HG03103 (cell line): ENCODE measurements around the gene EXD3.
"Not testable (repeated sequence)": the region's sequence is repeated elsewhere in the genome, so short reads cannot be mapped to it uniquely, and the experiment has no call there.

Source experiments
- ATAC-seq: cut with Tn5 transposase; IDR thresholded peaks from one replicate; pipeline ENCODE4 v1.9.1; 2021; ENCODE audit warnings: low read depth; ENCODE audit not compliant: unreplicated experiment

Gene EXD3

DNA sequence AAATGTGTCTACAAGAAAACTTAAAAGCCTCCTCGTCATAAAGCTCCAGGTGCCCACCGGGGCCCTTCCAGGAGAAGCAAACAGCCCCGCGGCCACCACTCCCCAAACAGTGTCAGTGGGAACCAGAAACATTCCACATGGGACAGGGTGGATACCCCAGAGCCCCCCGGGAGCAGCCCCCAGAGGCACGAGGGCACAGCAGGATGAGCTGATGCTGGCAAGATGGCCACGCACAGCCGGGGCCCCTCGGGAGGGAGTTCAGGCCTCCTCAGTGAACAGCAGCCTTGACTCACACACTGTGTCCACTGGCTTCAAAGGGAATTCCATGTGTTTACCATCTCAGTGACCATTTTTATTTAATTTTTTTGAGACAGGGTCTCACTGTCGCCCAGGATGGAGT lies 10.5 kb downstream of the EXD3 start:
- no peak for ATAC-seq

DNA sequence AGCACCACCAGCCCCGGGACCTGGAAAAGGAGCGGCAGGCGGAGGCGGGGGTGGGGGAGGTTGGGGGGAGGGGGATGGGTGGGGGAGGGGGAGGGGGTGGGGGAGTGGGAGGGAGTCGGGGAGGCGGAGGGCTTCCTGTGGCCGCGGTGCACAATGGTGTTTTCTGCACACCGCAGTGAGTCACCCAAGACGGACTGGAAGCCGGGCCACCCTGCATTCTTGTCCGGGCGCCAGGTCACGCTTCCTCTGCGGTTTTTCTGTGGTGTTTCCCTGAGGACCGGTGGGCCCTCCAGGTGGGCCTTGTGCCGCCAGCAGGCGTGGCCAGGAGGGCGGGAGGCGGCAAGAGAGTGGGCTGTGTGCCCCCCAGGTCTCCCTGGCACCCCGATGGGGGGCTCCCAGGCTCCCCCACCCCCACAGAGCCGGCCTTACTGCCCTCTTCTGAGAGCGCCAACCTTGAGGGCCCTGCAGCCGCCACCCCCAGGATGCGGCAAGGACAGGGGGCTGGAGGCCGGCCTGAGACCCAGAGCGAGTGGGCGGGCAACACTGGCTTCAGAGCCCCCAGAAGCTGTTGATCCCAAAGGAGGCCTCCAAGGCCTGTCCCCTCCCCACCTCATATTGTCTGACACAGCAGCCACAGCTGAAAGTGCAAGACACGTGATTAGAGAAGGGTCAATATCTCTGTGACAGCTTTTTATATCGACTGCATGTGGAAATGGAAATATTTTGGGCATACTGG lies 11.1 kb downstream of the EXD3 start:
- ATAC-seq, result no peak

DNA sequence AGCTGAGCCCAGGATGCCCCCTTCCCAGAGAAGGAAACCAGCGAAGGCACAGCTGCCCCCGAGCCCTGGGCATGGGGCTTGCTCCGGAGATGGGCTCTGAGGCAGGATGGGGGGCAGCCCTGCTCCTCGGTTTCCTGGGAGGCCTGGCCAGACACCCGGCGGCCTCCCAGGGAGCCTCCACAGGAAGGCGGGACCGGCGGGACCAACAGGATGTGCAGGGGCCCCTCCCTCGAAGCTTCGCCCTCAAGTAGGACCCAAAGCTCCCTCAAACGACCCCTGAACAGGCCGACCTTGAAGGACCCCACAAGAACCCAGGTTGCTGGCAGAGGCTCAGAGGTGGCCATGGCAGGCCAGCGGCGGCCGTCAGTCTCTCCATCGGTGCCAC lies 11.7 kb downstream of the EXD3 start:
- ATAC-seq, result no peak

DNA sequence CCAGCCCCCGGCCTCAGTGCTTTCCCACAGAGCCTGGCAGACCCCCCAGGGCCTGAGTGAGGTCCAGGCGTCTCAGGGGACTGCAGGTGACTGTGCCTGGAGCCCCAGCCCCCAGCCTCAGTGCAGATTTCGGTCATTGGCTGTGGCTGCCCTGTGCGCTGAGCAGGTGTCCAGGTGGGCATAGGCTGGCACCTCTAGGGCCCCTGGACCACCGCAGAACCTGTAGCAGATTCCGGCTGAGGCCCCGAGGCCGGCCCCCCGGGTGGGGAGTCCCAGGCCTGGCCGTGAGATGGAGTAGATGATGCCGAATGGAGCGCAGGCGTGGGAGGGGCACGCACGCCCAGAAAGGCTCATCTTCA lies 12.1 kb downstream of the EXD3 start:
- ATAC-seq, result no peak

DNA sequence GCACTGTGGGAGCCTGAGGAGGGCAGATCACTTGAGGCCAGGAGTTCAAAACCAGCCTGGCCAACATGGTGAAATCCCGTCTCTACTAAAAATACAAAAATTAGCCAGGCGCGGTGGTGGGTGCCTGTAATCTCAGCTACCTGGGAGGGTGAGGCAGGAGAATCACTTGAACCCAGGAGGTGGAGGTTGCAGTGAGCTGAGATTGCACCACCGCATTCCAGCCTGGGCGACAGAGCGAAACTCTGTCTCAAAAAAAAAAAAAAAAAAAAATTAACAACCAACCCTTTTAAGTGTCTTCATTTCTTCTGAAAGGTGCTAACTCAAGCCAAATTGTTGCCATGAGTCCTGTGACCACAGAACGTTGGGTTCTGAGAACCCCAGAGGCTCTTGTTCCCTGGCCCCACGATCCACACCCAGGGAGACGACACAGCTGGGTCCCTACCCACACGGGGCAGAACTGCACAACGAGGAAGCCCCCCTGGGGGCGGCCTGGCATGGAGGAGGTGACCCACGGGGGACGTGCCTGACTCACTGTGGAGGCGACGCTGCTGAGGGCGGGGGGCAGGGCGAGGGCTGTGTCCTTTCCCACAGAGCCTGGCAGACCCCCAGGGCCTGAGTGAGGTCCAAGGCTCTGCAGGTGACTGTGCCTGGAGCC lies 12.6 kb downstream of the EXD3 start:
- ATAC-seq, result not testable (repeated sequence)

DNA sequence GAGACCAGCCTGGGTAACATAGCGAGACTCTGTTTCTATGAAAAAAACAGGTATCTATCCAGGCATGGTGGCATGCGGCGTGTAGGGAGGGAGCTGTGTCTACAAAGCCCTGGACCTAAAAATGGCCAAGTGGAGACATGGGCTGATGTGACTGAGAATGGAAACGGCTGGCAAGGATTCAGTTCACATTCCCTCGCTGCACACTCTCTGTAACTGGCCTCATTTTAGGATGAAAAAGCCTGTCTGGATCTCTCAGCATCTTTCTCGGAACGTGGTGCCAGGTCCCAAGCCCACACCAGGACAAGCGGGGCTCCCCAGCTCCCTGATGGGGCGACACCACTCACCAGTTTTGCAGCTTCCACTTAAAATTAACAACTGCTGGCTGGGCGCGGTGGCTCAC lies 13.4 kb downstream of the EXD3 start:
- ATAC-seq, result no peak

DNA sequence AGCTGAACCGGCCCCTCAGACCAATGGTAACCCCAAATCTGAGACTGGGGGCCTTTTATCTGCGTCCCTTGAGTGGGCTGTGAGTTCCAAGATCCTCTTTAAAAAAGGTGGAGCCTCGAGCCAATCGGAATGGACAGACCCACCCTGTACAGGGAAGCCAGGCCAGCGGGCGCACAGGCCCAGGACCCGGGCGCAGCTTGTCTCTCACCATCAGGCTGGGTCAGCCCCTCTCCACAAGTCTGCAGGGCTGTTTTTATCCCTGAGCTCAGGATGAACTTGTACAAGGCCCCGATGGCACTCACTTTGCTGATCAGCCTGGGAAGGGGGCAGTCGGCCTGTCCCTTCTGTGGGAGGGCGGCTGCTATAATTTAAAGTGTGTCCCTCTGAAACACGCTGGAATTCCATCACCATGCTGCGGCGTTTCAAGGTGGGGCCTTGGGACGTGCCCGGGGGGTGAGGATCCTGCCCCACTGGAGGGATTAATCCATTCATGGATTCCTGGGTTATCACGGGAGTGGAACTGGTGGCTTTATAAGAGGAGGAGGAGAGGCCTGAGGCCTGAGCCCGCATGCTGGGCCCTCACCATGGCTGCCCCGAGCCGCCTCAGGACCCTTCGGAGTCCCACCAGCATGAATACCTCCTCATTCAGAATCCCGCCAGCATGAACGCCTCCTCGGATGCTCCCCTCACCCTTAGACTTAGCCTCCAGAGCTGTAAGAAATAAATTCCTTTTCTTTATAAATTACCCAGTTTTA lies 14.1 kb downstream of the EXD3 start:
- ATAC-seq, result no peak

DNA sequence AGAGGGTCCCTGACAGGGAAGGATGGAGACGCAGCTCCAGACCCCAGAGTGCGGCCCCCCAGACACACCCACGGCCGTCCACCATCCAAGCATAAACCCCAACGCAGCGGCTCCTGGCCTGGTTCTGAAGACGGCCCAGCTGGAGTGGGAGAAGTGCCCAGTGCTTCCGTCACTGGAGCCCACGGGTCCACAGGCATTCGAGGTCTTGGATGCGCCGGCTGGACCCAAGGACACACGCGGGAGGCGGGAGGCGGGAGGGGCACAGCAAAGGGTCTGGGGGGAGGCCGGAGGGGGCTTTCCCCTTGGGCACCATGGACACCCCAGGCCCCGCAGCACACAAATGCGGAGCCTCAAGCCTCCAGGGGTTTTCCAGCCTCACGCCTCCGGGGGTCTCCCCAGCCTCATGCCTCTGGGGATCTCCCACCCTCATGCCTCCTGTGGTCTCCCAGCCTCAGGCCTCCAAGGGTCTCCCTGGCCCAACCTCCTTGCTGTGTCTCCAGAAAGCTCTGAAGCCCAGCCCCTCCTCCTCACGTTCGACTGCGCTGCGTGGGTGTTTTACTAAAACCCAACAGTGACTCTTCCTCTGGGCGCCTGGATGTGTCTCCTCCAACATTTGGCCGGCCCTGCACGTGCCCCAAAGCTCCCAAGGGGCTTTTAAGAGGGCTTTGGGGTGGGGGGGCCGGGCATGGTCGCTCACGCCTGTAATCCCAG lies 15.2 kb downstream of the EXD3 start:
- no peak for ATAC-seq

DNA sequence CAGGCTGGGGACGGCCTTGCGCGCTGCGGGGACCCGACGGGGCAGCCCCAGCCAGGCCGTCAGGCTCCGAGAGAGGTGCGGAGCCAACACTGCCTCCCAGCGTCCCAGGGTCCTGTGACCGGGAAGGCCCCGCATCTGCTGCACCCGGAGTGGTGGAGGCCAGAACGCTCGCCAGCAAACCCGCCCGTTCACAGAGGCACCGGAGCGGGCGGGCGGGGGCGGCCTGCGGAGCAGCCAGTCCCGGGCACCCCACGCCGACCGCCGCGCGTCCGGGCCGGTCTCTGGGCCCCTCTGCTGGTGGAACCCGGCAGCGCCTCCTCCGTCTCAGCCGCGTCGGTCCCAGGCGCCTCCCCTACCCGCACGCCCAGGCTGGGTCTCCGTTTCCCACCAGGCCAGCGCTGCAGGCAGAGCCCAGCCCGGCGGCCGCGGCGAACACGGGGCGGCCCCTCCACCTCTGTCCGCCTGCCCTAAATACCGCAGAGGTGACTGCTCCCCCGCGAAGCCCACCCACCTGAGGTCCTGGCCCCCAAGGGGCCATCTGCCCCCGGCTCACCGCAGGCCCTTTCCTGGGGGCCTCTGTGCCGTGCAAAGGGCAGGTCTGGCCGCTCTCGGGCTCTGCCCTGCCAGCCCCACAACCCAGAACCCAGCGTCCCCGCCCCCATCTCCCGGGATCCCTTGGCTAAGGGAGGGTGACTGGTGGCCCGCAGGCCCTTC lies 15.9 kb downstream of the EXD3 start:
- ATAC-seq, result no peak

DNA sequence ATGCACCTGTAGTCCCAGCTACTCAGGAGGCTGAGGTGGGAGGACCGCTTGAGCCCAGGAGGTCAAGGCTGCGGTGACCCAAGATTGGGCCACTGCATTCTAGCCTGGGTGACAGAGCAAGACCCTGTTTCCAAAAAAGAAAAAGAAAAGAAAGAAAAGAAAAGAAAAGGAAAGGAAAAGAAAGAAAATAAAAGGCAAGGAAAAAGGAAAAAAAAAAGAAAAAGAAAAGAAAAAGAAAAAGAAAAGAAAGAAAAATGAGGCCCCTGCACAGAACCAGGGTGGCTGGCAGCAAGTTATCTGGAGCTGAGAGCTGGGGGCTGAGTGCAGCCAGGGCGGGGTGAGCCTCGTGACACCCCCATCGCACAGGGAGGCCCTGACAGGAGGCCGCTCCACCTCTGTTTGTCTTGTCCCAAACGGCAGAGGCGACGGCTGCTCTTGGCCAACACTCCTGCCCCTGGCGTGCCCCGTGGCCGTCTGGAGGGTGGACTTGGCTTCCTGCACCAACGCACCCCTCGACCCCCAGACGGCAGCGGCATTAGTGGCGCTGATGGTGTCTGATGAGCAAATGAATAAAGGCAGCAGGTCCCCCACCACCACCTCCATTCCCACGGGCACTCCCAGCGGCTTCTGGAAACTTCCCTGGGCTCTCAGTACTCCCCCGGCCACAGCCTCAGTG lies 16.7 kb downstream of the EXD3 start:
- no peak for ATAC-seq

DNA sequence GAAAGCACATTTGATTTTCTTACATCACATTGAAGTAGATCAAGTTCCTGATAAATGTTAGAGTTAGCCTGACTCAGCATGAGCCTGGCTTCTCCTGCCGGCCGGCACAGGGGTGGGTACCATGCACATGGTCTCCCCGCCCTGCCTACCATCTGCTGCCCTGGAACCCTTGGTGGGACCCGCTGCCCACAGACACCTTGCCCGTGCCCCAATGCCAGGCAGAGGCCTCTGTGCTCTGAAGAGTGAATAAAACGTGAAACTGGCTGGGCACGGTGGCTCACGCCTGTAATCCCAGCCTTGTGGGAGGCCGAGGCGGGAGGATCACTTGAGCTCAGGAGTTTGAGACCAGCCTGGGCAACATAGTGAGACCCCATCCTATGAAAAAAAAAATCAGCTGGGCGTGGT lies 17.3 kb downstream of the EXD3 start:
- no peak for ATAC-seq

DNA sequence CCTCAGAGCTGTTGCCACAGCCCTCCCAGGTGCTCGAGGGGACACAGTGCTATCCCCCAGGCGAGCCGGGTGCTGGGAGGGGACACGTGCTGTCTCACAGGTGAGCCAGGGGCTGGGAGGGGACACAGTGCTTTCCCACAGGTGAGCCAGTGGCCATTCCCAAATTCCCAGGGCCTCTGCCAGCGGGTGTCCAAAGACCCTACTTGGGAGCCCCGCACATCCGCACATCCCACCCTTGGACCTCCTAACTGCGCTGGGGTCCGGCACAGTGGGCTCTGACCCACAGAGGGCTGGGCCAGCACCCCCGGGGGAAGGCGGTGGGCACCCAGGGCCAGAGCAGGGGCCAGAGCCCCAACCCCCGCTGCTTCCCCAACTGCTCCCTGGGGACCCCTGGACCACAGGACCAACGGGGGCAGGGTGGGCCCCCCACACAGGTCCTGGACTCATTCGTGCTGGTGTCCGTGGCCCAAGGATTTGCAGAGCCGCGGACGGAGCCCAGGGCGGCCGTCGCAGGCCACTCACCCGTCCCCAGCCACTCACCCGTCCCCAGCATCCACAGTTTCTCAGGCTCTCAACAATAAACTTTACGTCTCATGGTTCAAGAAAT lies 17.9 kb downstream of the EXD3 start:
- no peak for ATAC-seq

DNA sequence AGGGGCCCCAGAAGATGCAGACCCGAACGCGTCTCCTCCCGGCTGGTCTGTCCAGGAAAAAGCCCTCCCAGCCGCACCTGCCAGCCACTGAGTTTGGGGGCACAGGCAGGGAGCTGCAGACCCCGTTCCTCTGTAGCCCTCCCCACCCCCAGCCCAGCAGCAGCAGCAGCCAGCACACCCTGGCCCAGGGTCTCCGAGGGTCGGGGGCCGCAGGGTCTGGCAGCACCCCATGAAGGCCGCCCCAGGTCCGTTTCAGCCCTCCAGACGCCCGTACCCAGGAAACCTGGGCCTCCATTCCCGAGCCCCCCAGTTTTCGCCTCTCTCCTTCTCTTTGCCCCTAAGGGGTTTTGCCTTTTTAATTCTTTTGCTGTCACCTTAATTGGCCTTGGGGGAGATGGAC lies 19.7 kb downstream of the EXD3 start:
- ATAC-seq, result no peak

DNA sequence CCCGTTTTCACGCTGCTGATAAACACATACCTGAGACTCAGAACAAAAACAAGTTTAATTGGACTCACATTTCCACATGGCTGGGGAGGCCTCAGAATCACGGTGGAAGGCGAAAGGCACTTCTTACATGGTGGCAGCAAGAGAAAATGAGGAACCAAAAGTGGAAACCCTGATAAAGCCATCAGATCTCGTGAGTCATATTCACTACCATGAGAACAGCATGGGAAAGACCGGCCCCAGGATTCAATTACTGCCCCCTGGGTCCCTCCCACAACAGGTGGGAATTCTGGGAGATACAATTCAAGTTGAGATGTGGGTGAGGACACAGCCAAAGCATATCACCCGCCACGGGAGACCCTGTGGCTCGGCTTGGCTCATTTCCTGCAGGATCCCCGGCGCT lies 20.2 kb downstream of the EXD3 start:
- no peak for ATAC-seq

DNA sequence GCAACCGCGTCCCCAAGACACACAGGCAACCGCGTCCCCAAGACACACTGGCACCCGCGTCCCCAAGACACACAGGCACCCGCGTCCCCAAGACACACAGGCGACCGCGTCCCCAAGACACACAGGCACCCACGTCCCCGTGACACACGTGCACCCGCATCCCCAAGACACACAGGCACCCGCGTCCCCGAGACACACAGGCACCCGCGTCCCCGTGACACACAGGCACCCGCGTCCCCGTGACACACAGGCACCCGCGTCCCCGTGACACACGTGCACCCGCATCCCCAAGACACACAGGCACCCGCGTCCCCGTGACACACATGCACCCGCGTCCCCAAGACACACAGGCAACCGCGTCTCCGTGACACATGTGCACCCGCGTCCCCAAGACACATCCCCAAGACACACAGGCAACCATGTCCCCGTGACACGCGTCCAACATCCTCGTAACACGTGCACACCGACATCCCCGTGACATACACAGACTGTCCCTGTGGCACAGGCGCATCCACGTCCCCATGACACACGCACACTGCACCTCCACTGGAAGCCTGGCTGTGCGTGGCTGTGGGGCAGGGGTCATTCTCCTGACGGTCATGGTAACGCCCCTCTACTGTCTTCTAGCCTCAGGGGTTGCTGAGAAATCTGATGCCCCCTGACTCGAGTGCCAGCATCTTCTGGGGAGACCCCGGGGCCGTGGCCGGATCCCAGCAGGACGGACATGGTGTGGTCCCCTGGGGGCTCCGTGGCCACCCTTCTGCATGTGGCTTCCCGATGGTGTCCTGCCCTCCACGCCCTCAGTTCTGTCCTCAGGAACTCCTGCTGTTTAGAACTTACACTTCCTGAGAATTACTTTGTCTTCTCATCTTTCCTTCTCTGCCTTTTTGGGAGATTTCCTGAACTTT lies 24.1 kb downstream of the EXD3 start:
- ATAC-seq, result no peak

DNA sequence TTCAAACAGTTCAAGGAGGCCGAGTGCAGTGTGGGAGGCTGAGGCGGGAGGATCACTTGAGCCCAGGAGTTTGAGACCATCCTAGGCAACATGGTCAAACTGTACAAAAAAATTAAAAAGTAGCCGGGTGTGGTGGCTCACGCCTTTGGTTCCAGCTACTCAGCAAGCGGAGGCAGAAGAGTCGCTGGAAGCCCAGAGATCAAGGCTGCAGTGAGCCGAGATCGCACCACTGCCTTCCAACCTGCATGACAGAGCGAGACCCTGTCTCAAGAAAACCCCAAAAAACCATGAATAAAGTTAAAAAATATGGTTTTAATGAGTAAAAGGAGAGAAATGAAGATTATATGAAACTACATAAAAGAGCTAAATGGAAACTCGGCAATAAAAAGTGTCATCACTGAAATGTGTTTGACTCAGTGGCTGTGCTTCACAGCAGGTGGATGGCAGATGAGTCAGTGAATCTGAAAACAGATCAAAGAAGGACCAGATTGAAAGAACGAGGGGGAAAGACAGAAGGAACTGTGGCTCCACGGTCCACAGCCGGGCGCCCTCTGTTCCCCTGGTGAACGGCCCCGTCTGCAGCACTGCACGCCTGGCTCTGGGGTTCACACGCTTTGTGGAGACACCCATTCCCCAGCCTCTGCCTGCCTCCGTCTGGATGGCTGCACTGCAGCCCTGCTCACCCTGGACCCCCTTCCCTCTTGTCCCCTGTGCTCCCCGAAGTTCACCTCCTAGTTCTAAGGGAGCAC lies 25.1 kb downstream of the EXD3 start:
- no peak for ATAC-seq

DNA sequence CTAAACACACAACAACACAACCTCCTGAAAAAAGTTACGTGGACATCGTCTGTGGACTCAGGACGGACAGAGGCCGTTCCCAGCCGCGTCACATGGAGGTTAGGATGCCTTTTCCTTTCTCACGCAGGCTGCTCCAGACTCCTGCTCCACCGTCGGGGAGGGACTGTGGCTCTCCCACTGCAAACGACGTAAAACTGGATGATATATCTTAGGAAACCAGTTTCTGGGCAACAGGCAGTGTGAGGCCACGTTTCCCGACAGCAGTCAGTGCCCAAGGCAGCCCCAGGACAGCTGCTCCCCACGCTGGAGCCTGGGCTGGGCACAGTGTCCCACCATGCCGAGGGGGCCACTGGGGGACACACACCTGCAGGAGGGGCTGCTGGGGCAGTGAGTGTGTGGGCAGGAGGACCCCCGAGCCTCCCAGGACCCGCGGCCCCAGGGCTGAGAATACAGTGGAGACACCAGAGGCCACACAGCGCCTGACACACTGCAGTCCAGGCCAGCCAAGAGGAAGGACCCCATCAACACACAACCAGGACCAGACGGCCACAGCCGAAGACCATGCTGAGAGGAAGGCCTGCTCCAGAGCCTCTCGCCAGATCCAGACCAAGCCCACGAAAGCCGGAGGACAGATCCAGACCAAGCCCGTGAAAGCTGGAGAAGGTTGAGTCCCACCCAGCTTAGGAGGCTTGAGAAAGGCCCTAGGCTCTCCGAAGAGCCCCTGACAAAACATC lies 26.2 kb downstream of the EXD3 start:
- ATAC-seq, result no peak
